Endothelial cell of umbilical vein (primary cell): Measurements from ENCODE around the gene DNAAF5.

Experiments used
- CTCF ChIP-seq, 2 donors: IDR thresholded peaks; 1 replicate in 1 of 2; 2 replicates in 1 of 2; pipeline ENCODE4 v1.5.1; 2011; ENCODE audit warnings: low read length in 2 of 2, mild to moderate bottlenecking in 2 of 2, moderate library complexity in 2 of 2, control low read depth in 1 of 2, inconsistent platforms in 1 of 2, low read depth in 1 of 2; ENCODE audit not compliant: insufficient read depth in 1 of 2; ENCODE audit errors: extremely low read depth in 1 of 2
- EZH2 ChIP-seq: IDR thresholded peaks from 2 replicates; pipeline ENCODE4 v1.6.1; 2012; ENCODE audit warnings: borderline replicate concordance, low read depth, mild to moderate bottlenecking, moderate library complexity, low read length, inconsistent platforms; ENCODE audit not compliant: severe bottlenecking
- FOS ChIP-seq: IDR thresholded peaks from 2 replicates; pipeline ENCODE4 v1.6.1; 2011; ENCODE audit warnings: mild to moderate bottlenecking, low read length, moderate library complexity, borderline replicate concordance; ENCODE audit not compliant: insufficient read depth
- GATA2 ChIP-seq: IDR thresholded peaks from 2 replicates; pipeline ENCODE4 v1.7.0; 2011; ENCODE audit warnings: low read depth, mild to moderate bottlenecking, moderate library complexity, mixed read lengths, low read length; ENCODE audit not compliant: insufficient read length, insufficient read depth
- JUN ChIP-seq: IDR thresholded peaks from 2 replicates; pipeline ENCODE4 v1.6.1; 2011; ENCODE audit warnings: borderline replicate concordance, low read depth; ENCODE audit not compliant: insufficient read length, insufficient read depth
- MYC ChIP-seq: IDR thresholded peaks from one replicate; pipeline ENCODE4 v1.6.1; 2011; ENCODE audit warnings: mild to moderate bottlenecking, low read depth, low read length
- POLR2A ChIP-seq: IDR thresholded peaks from 2 replicates; pipeline ENCODE4 v1.6.1; 2012; ENCODE audit warnings: low read depth, mild to moderate bottlenecking, control low read depth, low read length
- POLR2AphosphoS5 ChIP-seq: IDR thresholded peaks from 2 replicates; pipeline ENCODE4 v1.6.1; 2012; ENCODE audit warnings: low read depth, mild to moderate bottlenecking, control low read depth, low read length, moderate library complexity; ENCODE audit not compliant: insufficient read depth
- TF ChIP-seq, protein P1 (sequence below): IDR thresholded peaks from 2 replicates; pipeline ENCODE4 v1.6.1; 2011; ENCODE audit not compliant: insufficient read depth, insufficient read length

DNA sequence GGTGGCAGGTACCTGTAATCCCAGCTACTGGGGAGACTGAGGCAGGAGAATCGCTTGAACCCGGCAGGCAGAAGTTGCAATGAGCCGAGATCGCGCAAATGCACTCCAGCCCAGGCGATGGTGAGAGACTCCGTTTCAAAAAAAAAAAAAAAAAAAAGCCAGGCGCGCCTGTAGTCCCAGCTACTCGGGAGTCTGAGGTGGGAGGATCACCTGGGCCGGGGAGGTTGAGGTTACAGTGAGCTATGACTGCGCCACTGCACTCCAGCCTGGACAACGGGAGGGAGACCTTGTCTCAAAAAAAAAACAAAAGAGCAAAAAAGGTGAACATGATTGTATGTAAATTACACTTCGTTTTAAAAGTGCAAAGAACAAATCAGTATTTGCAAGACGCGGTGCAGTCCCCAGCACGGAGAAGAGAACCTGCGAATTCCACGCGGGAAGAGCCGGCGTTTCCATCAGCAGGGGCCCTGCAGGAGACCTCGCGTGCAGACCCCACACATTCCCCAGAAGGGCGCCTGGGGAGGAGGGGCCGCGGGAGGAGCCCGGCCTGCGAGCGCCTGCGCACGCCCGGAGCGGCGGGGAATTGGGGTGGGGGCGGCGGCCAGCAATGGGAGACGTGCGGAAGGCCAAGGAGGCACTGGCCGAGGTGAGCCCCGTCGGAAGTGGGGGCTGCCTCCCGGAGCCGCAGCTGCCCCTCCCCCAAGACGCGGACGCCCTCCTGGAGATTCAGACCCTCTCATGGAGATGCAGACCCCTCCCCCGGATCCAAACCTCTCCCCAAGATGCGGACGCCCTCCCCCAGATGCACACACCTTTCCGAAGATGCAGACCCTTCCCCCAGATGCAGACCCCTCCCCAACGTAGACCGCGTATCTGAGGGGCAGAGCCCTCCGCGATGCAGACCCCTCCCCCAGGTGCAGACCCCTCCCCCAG, 89.1 kb downstream of the DNAAF5 start:
- no peak for TF ChIP-seq EZH2
- no peak for TF ChIP-seq CTCF (IDR thresholded peaks at IDR 0.05; ENCODE audit: extremely low read depth in 1 of 2, insufficient read depth in 1 of 2, low read depth in 1 of 2, low read length in 2 of 2)
- no peak for TF ChIP-seq POLR2A
- no peak for TF ChIP-seq GATA2
- TF ChIP-seq, protein P1, sequence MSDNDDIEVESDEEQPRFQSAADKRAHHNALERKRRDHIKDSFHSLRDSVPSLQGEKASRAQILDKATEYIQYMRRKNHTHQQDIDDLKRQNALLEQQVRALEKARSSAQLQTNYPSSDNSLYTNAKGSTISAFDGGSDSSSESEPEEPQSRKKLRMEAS, result no peak
- TF ChIP-seq MYC, result no peak
- no peak for TF ChIP-seq POLR2AphosphoS5
- TF ChIP-seq JUN, result no peak
- TF ChIP-seq FOS, result no peak
